Stimulated activated CD8-positive, alpha-beta memory T cell treated with anti-CD3 and anti-CD28 coated beads, Interleukin-12 subunit alpha, Interleukin-12 subunit beta, amount 100 ng/mL, for 4 hours (primary cell): Measurements from ENCODE around the gene SIPA1L3.
"Not testable (repeated sequence)": the region's sequence is repeated elsewhere in the genome, so short reads cannot be mapped to it uniquely, and the experiment has no call there.

Experiments used
- DNase-seq: peaks from one replicate; pipeline ENCODE4 v3.0.0-alpha.2; 2020; ENCODE audit warnings: low read depth

The SIPA1L3 gene, protein sequence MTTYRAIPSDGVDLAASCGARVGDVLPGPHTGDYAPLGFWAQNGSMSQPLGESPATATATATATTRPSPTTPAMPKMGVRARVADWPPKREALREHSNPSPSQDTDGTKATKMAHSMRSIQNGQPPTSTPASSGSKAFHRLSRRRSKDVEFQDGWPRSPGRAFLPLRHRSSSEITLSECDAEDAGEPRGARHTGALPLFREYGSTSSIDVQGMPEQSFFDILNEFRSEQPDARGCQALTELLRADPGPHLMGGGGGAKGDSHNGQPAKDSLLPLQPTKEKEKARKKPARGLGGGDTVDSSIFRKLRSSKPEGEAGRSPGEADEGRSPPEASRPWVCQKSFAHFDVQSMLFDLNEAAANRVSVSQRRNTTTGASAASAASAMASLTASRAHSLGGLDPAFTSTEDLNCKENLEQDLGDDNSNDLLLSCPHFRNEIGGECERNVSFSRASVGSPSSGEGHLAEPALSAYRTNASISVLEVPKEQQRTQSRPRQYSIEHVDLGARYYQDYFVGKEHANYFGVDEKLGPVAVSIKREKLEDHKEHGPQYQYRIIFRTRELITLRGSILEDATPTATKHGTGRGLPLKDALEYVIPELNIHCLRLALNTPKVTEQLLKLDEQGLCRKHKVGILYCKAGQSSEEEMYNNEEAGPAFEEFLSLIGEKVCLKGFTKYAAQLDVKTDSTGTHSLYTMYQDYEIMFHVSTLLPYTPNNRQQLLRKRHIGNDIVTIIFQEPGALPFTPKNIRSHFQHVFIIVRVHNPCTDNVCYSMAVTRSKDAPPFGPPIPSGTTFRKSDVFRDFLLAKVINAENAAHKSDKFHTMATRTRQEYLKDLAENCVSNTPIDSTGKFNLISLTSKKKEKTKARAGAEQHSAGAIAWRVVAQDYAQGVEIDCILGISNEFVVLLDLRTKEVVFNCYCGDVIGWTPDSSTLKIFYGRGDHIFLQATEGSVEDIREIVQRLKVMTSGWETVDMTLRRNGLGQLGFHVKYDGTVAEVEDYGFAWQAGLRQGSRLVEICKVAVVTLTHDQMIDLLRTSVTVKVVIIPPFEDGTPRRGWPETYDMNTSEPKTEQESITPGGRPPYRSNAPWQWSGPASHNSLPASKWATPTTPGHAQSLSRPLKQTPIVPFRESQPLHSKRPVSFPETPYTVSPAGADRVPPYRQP (N-terminal part only)

GRCh38 chr19:37906869-37907734 lies at the start of gene SIPA1L3:
Gene SIPA1L3, plus strand, starts transcription at chr19:37907208. Its CDS starts 174,358 bp downstream, at chr19:38081566.
- peak; percentile 89 for DNase-seq

GRCh38 chr19:37864501-37864900 lies 42.5 kb upstream of the SIPA1L3 start:
- no peak for DNase-seq

GRCh38 chr19:37865930-37866329 lies 41.1 kb upstream of the SIPA1L3 start:
- not testable (repeated sequence) for DNase-seq

GRCh38 chr19:37867831-37868230 lies 39.2 kb upstream of the SIPA1L3 start:
- DNase-seq = no peak

GRCh38 chr19:37869766-37870340 lies 37.2 kb upstream of the SIPA1L3 start:
- DNase-seq = no peak

DNA sequence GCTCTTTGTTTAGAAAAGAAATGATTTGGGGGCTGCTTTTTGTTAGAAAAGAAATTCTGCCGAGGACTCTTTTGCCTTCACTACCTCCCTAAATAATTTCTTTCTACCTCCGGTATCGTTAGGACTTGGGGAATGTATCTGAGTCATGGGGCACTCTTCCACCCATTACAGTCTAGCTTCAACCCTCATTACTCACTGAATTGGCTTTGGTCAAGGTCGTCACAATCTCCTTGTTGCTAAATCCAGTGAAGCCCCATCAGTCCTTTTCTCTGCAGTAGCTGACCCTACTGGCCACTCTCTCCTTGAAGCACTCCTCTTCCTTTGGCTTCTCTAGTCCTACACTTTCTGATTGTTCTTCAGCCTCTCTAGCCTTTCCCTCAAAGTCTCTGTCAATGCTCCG lies 34.6 kb upstream of the SIPA1L3 start:
- no peak for DNase-seq

GRCh38 chr19:37874784-37875183 lies 32.2 kb upstream of the SIPA1L3 start:
- DNase-seq = no peak

DNA sequence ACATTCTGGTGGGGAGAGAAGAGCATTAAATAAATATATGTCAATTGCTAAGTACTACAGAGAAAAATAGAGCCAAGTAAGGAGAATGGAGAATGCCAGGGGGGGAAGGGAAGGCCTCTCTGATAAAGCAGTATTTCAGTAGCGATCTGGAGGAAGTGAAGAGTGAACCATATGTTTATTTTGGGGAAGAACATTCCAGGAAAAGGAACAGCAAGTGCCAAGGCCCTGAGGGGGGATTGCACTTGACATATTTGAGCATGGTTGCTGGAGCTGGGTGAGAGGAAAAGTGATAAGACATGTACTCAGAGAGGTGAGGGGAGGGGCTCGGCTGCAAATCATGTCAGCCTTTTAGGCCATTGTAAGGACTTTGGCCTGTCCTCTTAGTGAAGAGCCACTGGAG lies 31.0 kb upstream of the SIPA1L3 start:
- DNase-seq = no peak

DNA sequence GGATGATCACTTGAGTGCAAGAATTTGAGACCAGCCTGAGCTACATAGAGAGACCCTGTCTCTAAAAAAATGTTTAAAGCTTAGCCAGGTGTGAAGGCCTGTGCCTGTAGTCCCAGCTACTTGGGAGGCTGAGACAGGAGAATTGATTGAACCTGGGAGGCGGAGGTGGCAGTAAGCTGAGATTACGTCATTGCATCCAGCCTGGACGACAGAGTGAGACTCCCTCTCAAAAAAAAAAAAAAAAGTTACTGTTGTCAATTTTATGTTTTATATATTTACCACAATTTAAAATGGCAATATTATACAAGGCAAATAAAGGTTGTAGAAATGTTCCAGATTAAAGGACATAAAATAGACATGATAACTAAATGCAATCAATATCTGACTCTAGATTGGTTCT lies 29.9 kb upstream of the SIPA1L3 start:
- DNase-seq = no peak

- no peak for DNase-seq
These were observed 21.6 kb upstream of the SIPA1L3 start for GRCh38 chr19:37885392-37885791.

- no peak for DNase-seq
These were observed 20.4 kb upstream of the SIPA1L3 start for GRCh38 chr19:37886571-37886970.

DNA sequence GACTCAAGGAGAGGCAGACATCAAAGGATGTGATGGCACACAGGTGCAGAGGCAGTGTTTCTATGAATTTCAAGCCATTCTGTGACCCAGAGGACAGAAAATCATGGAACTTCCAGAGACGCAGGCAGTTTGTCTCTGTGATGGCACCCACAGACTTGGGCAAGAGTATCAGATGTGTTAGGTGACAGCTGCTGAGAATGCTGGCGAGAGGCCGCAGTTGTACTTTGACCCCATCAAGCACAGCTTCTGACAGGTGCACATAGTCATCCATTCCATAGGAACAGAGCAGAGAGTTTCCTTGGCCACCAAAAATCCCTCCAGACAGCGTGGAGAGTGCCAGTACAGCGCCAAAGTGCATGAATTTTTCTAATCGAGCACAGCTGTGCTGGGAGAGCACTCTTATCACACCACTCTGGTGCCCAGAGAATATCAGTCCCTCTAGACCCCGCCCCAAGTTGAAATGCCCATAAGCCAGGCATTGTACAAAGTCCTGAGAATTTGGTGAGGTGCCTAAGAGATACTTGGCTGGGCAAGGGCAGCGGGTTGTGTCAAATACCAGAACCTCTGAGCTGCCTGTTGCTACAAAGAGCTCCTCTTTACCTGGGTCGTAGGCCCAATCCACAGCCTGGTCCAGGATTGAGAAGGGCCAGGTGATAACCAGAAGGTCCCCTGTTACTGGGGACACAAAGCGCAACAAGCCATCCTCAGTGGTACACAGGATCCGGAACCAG lies 13.0 kb upstream of the SIPA1L3 start:
- no peak for DNase-seq

DNA sequence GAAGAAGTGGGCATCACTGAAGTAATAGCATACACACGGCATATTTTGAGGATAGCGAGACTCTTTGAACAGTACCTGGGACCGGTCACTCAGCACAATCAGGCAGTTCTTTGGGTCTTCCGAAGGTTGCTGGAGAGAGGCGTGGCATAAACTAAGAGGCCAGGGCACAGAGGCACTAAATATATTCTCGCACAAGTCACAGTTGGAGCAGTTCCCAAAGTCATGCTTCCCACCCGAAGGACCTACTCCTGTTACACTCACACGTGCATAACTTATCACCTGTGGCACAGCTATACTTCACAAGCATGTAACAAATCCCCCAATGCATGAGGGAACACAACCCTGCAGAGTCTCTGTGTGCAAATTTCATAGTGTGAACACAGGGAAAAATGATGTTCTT lies 10.8 kb upstream of the SIPA1L3 start:
- no peak for DNase-seq

- DNase-seq = no peak
These were observed 7.6 kb upstream of the SIPA1L3 start for GRCh38 chr19:37899453-37899852.

- no peak for DNase-seq
These were observed 7.0 kb upstream of the SIPA1L3 start for GRCh38 chr19:37899966-37900365.

- peak; percentile 54 for DNase-seq
These were observed 4.3 kb upstream of the SIPA1L3 start for GRCh38 chr19:37902668-37903067.

GRCh38 chr19:37903096-37903495 lies 3.9 kb upstream of the SIPA1L3 start:
- no peak for DNase-seq

- DNase-seq = peak; percentile 8
These were observed 801 bp upstream of the SIPA1L3 start, which contains the start of gene WDR87 for GRCh38 chr19:37905946-37906868. Gene WDR87, minus strand, starts transcription at chr19:37906594. Its CDS starts 8,355 bp downstream, at chr19:37898239.
